Suprapubic skin (tissue), 3 donors: ENCODE results near the gene OASL.

Source experiments
- POLR2A ChIP-seq, 2 donors: fragments of 450-650 bp; IDR thresholded peaks; one replicate each; pipeline ENCODE4 v1.6.1; 2017; ENCODE audit warnings: antibody characterized with exemption in 2 of 2, mild to moderate bottlenecking in 2 of 2, moderate library complexity in 2 of 2
- TF ChIP-seq, protein P1 (sequence below), 2 donors: fragments of 200-600 bp in 1 of 2; fragments of 450-650 bp in 1 of 2; sonication (generic) in 1 of 2; IDR thresholded peaks; one replicate each; pipeline ENCODE4 v1.5.1; 2016 to 2019; ENCODE audit warnings: antibody characterized with exemption in 2 of 2, mild to moderate bottlenecking in 1 of 2, moderate library complexity in 1 of 2

GRCh38 chr12:121022713-121023112 is 16.3 kb downstream of the OASL start:
- TF ChIP-seq, protein P1, sequence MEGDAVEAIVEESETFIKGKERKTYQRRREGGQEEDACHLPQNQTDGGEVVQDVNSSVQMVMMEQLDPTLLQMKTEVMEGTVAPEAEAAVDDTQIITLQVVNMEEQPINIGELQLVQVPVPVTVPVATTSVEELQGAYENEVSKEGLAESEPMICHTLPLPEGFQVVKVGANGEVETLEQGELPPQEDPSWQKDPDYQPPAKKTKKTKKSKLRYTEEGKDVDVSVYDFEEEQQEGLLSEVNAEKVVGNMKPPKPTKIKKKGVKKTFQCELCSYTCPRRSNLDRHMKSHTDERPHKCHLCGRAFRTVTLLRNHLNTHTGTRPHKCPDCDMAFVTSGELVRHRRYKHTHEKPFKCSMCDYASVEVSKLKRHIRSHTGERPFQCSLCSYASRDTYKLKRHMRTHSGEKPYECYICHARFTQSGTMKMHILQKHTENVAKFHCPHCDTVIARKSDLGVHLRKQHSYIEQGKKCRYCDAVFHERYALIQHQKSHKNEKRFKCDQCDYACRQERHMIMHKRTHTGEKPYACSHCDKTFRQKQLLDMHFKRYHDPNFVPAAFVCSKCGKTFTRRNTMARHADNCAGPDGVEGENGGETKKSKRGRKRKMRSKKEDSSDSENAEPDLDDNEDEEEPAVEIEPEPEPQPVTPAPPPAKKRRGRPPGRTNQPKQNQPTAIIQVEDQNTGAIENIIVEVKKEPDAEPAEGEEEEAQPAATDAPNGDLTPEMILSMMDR (IDR thresholded peaks at IDR 0.05) = no peak
- no peak for TF ChIP-seq POLR2A (IDR thresholded peaks at IDR 0.05)
